IMR-90 (cell line): Measurements from ENCODE around the gene SPNS2. TPM values are rescaled to one million over a fixed set of nuclear protein-coding genes. Genes with fewer than 3 reads are reported as not detected.

Experiments
- ATAC-seq: fragments of 200-7000 bp; cut with Tn5 transposase; 2 replicates; pipeline ENCODE4 v1.9.1; 2020; ENCODE audit warnings: low read depth, mild to moderate bottlenecking, moderate library complexity
- BruUV-seq: library from RNA; stranded (reverse); fragments of 400-500 nt; replicated peaks from 2 replicates; lab custom pipeline; 2021; lab: Mats Ljungman, UMichigan
- CTCF ChIA-PET: fragments of 300-600 bp; formaldehyde crosslinking; extraction: SDS; loops from one replicate; lab custom pipeline; 2021; ENCODE audit warnings: antibody characterized with exemption; lab: Yijun Ruan, JAX
- POLR2A ChIA-PET: fragments of 300-600 bp; sonication (Branson Sonifier 250); formaldehyde crosslinking; loops from one replicate; lab custom pipeline; 2022; ENCODE audit warnings: antibody characterized with exemption; ENCODE audit not compliant: unreplicated experiment; lab: Charles Lee
- DNase-seq: peaks from one replicate; pipeline ENCODE4 v3.0.0; 2013
- H2AFZ ChIP-seq: replicated peaks from 2 replicates; pipeline ENCODE3; 2013; ENCODE audit warnings: low read length, mild to moderate bottlenecking; ENCODE audit not compliant: poor library complexity
- H2AK5ac ChIP-seq: 2 replicates; pipeline ENCODE4 v1.6.1; 2013; ENCODE audit warnings: low read depth, low read length, inconsistent platforms
- H2AK9ac ChIP-seq: replicated peaks from 2 replicates; pipeline ENCODE3; 2013; ENCODE audit warnings: mild to moderate bottlenecking, low read depth, low read length, moderate library complexity; ENCODE audit not compliant: poor library complexity
- H2BK120ac ChIP-seq: 2 replicates; pipeline ENCODE4 v1.6.1; 2013; ENCODE audit warnings: low read depth, low read length, inconsistent platforms
- H2BK15ac ChIP-seq: 3 replicates; pipeline ENCODE4 v1.6.1; 2013; ENCODE audit warnings: low read depth, low read length, inconsistent platforms
- H2BK20ac ChIP-seq: 2 replicates; pipeline ENCODE4 v1.6.1; 2013; ENCODE audit warnings: low read depth, mild to moderate bottlenecking, inconsistent platforms, low read length, moderate library complexity
- H2BK5ac ChIP-seq: 2 replicates; pipeline ENCODE4 v1.6.1; 2013; ENCODE audit warnings: mild to moderate bottlenecking, low read depth, low read length, inconsistent platforms; ENCODE audit not compliant: poor library complexity, severe bottlenecking
- H3K14ac ChIP-seq: replicated peaks from 2 replicates; pipeline ENCODE4 v1.6.1; 2013; ENCODE audit warnings: low read depth, low read length, inconsistent platforms
- H3K18ac ChIP-seq: 2 replicates; pipeline ENCODE4 v1.6.1; 2013; ENCODE audit warnings: low read depth, low read length, control low read depth
- H3K23ac ChIP-seq: 2 replicates; pipeline ENCODE4 v1.6.1; 2013; ENCODE audit warnings: low read depth, low read length, inconsistent platforms
- H3K27ac ChIP-seq: 2 replicates; pipeline ENCODE4 v1.5.1; 2013; ENCODE audit warnings: mild to moderate bottlenecking, control low read depth, low read length; ENCODE audit not compliant: insufficient read depth
- H3K27me3 ChIP-seq: 2 replicates; pipeline ENCODE4 v1.6.1; 2013; ENCODE audit warnings: low read length; ENCODE audit not compliant: control insufficient read depth, insufficient read depth
- H3K36me3 ChIP-seq: 2 replicates; pipeline ENCODE4 v1.6.1; 2013; ENCODE audit warnings: low read length, mixed read lengths; ENCODE audit not compliant: control insufficient read depth, insufficient read depth
- H3K4ac ChIP-seq: 2 replicates; pipeline ENCODE4 v1.6.1; 2013; ENCODE audit warnings: low read depth, low read length, inconsistent platforms
- H3K4me1 ChIP-seq: 2 replicates; pipeline ENCODE4 v1.6.1; 2013; ENCODE audit warnings: low read length, mixed read lengths; ENCODE audit not compliant: control insufficient read depth, insufficient read depth
- H3K4me2 ChIP-seq: 2 replicates; pipeline ENCODE4 v1.6.1; 2013; ENCODE audit warnings: low read depth, mild to moderate bottlenecking, control low read depth, low read length, moderate library complexity
- H3K4me3 ChIP-seq: 2 replicates; pipeline ENCODE4 v1.5.1; 2013; ENCODE audit warnings: low read depth, mild to moderate bottlenecking, control low read depth, low read length, moderate library complexity; ENCODE audit not compliant: insufficient read depth
- H3K56ac ChIP-seq: 2 replicates; pipeline ENCODE4 v1.6.1; 2013; ENCODE audit warnings: low read length, inconsistent platforms; ENCODE audit not compliant: insufficient read depth; ENCODE audit errors: extremely low read depth
- H3K79me1 ChIP-seq, 2 experiments: 2 replicates each; pipeline ENCODE4 v1.6.1; 2013; ENCODE audit warnings: low read length in 2 of 2, inconsistent platforms in 1 of 2, low read depth in 1 of 2
- H3K9ac ChIP-seq: 2 replicates; pipeline ENCODE4 v1.6.1; 2013; ENCODE audit warnings: low read depth, low read length, control low read depth
- H3K9me1 ChIP-seq: 2 replicates; pipeline ENCODE4 v1.6.1; 2013; ENCODE audit warnings: low read length, inconsistent platforms; ENCODE audit not compliant: insufficient read depth
- H3K9me3 ChIP-seq: 2 replicates; pipeline ENCODE4 v1.6.1; 2013; ENCODE audit warnings: low read length; ENCODE audit not compliant: control insufficient read depth, insufficient read depth
- H4K20me1 ChIP-seq: 2 replicates; pipeline ENCODE4 v1.6.1; 2013; ENCODE audit warnings: low read length, inconsistent platforms; ENCODE audit not compliant: insufficient read depth
- H4K5ac ChIP-seq: 2 replicates; pipeline ENCODE4 v1.6.1; 2013; ENCODE audit warnings: mild to moderate bottlenecking, low read depth, low read length, control low read depth
- H4K8ac ChIP-seq, 2 experiments: 2 replicates each; pipeline ENCODE4 v1.6.1; 2013; ENCODE audit warnings: low read depth in 2 of 2, low read length in 2 of 2, control low read depth in 1 of 2, inconsistent platforms in 1 of 2
- H4K91ac ChIP-seq: 2 replicates; pipeline ENCODE4 v1.6.1; 2013; ENCODE audit warnings: low read depth, low read length, inconsistent platforms; ENCODE audit not compliant: insufficient read depth
- CEBPB ChIP-seq: IDR thresholded peaks from 2 replicates; pipeline ENCODE4 v1.6.1; 2012; ENCODE audit warnings: low read depth, low read length, improper control_type of control experiment
- CHD1 ChIP-seq: IDR thresholded peaks from 2 replicates; pipeline ENCODE4 v1.6.1; 2012; ENCODE audit warnings: low read depth, low read length, improper control_type of control experiment
- CTCF ChIP-seq: conservative IDR thresholded peaks from 2 replicates; pipeline ENCODE4 v1.5.1; 2012; ENCODE audit warnings: mild to moderate bottlenecking, low read depth, low read length, improper control_type of control experiment
- ELK1 ChIP-seq: fragments of 150-350 bp; IDR thresholded peaks from 2 replicates; pipeline ENCODE4 v1.6.1; 2016; ENCODE audit warnings: low read depth, mild to moderate bottlenecking, low read length, moderate library complexity, borderline replicate concordance
- FOS ChIP-seq: fragments of 150-350 bp; IDR thresholded peaks from 2 replicates; pipeline ENCODE4 v1.6.1; 2016; ENCODE audit warnings: low read depth, low read length
- MAZ ChIP-seq: IDR thresholded peaks from 2 replicates; pipeline ENCODE4 v1.6.1; 2012; ENCODE audit warnings: low read depth, mild to moderate bottlenecking, low read length, improper control_type of control experiment, moderate library complexity, borderline replicate concordance
- MXI1 ChIP-seq: IDR thresholded peaks from 2 replicates; pipeline ENCODE4 v1.6.1; 2012; ENCODE audit warnings: low read depth, mild to moderate bottlenecking, low read length, moderate library complexity, borderline replicate concordance
- NFE2L2 ChIP-seq: fragments of 150-350 bp; IDR thresholded peaks from 2 replicates; pipeline ENCODE4 v1.6.1; 2016; ENCODE audit warnings: low read depth, mild to moderate bottlenecking, low read length
- POLR2A ChIP-seq: IDR thresholded peaks from 2 replicates; pipeline ENCODE4 v1.6.1; 2012; ENCODE audit warnings: mild to moderate bottlenecking, low read depth, low read length
- RAD21 ChIP-seq: IDR thresholded peaks from 2 replicates; pipeline ENCODE4 v1.6.1; 2012; ENCODE audit warnings: low read length, improper control_type of control experiment
- RCOR1 ChIP-seq: IDR thresholded peaks from 2 replicates; pipeline ENCODE4 v1.6.1; 2012; ENCODE audit warnings: mild to moderate bottlenecking, low read length, improper control_type of control experiment; ENCODE audit not compliant: insufficient replicate concordance
- RFX5 ChIP-seq: IDR thresholded peaks from 2 replicates; pipeline ENCODE4 v1.8.0; 2012; ENCODE audit warnings: low read depth, mild to moderate bottlenecking, low read length, moderate library complexity
- WGBS, 2 experiments: methylation state at CpG; one replicate each; pipeline versions ENCODE4 v1.1.5 to v1.1.7; 2013; ENCODE audit warnings: missing lambda C conversion rate in 2 of 2; ENCODE audit not compliant: insufficient read length in 1 of 2; ENCODE audit errors: extremely low coverage in 2 of 2; 5-methylcytosine and 5-hydroxymethylcytosine counted together
- dilution Hi-C: fragments of 300-500 bp; cut with HindIII; formaldehyde crosslinking; loops from one replicate; pipeline ENCODE4 v1.14.3; 2018; ENCODE audit warnings: low sequenced_read_pairs; ENCODE audit not compliant: unreplicated experiment
- in situ Hi-C: fragments of 300-500 bp; cut with MboI; formaldehyde crosslinking; loops from 3 replicates; pipeline ENCODE4 v1.14.3; 2019; ENCODE audit warnings: low sequenced_read_pairs, inconsistent platforms, mixed read lengths
- intact Hi-C: fragments of 100-400 bp; cut with micrococcal nuclease; formaldehyde crosslinking; loops from 2 replicates; pipeline ENCODE4 v1.10.0; 2022
- polyA plus RNA-seq, 3 experiments: library from polyadenylated mRNA; depleted of rRNA; stranded (reverse); fragments of >200 nt; gene quantifications; 2 replicates each; pipeline ENCODE4 v1.2.3, GENCODE V29; 2012; ENCODE audit warnings: low replicate concordance in 1 of 3
- total RNA-seq: library from RNA; depleted of rRNA; stranded (reverse); fragments of >200 nt; gene quantifications from 2 replicates; pipeline ENCODE4 v1.2.3, GENCODE V29; 2012
- TF ChIP-seq, protein P1 (sequence below): fragments of 150-350 bp; IDR thresholded peaks from 2 replicates; pipeline ENCODE4 v1.6.1; 2017; ENCODE audit warnings: mild to moderate bottlenecking, antibody characterized with exemption, low read length, low read depth

The SPNS2 gene
- total and polyA plus RNA-seq, 2 of the 4 experiments (the other 2 are of a cell fraction): under 0.01 TPM; not detected in 1

- WGBS, 2 experiments: 100% methylated on average over 1 of the region's 19 CpGs; no CpG with 5 or more reads in 1 of the 2 experiments
- POLR2A ChIA-PET: no interaction called here
- in situ Hi-C loops: no loop called here
These were observed 21.6 kb downstream of the SPNS2 start for GRCh38 chr17:4520060-4520893.

More at GRCh38 chr17:4520060-4520893, 21.6 kb downstream of the SPNS2 start:
- Histone ChIP-seq H2AFZ (no peak overlapping the region), H3K27me3 (peaks cover 1% of the 10 kb centered on the region; the same call in 1 of the 2 replicates), H2BK120ac (no peak overlapping the region), H3K27ac (no peak overlapping the region), H3K4me2 (no peak overlapping the region), H3K9me1 (0 out of 2 replicates have a peak, but pooled peaks cover 3% of the 10 kb centered on the region), H3K9ac (no peak overlapping the region), H4K8ac (no peak overlapping the region), H4K5ac (no peak overlapping the region), H3K4me1 (peaks cover 6% of the 10 kb centered on the region), H3K36me3 (no peaks in the 10 kb centered on the region), H2BK15ac (no peak overlapping the region), H3K4me3 (no peak overlapping the region), H3K9me3 (peaks cover 2% of the 10 kb centered on the region; the same call in 1 of the 2 replicates), H3K18ac (no peak overlapping the region), H4K20me1 (no peaks in the 10 kb centered on the region), H3K4ac (no peak overlapping the region; the same call in 1 of the 2 replicates), H3K56ac (no peak overlapping the region), H4K91ac (no peak overlapping the region), H2BK20ac (no peak overlapping the region), H2AK5ac (no peak overlapping the region), H2AK9ac (no peak overlapping the region), H3K79me1 (no peaks in the 10 kb centered on the region), H2BK5ac (no peak overlapping the region), H3K14ac (no peak overlapping the region), H3K23ac (no peak overlapping the region)
- BruUV-seq: no TSS peak
- dilution Hi-C loops: no loop called here
- CTCF ChIA-PET: no interaction called here
- intact Hi-C loops: no loop called here
- ATAC-seq (no peak), DNase-seq (no peak)
- TF ChIP-seq, protein P1, sequence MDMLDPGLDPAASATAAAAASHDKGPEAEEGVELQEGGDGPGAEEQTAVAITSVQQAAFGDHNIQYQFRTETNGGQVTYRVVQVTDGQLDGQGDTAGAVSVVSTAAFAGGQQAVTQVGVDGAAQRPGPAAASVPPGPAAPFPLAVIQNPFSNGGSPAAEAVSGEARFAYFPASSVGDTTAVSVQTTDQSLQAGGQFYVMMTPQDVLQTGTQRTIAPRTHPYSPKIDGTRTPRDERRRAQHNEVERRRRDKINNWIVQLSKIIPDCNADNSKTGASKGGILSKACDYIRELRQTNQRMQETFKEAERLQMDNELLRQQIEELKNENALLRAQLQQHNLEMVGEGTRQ: no peak
- TF ChIP-seq MXI1 (no peak), RFX5 (no peak), RAD21 (no peak), POLR2A (no peak), CHD1 (no peak), RCOR1 (no peak), CEBPB (no peak), MAZ (no peak), NFE2L2 (no peak), FOS (no peak), ELK1 (no peak), CTCF (no peak)
